D341Med (cell line): Measurements from ENCODE around the gene GAMT.
"Not testable (repeated sequence)": the region's sequence is repeated elsewhere in the genome, so short reads cannot be mapped to it uniquely, and the experiment has no call there.

Source experiments
- DNase-seq: peaks from one replicate; pipeline ENCODE4 v3.0.0; 2012; ENCODE audit warnings: low spot score

Gene GAMT

GRCh38 chr19:1433119-1434039 lies 32.0 kb upstream of the GAMT start:
- DNase-seq, result no peak

GRCh38 chr19:1432507-1432887 lies 31.2 kb upstream of the GAMT start:
- no peak for DNase-seq

- no peak for DNase-seq
These were observed 30.6 kb upstream of the GAMT start for GRCh38 chr19:1431759-1432506.

- no peak for DNase-seq
These were observed 28.9 kb upstream of the GAMT start for GRCh38 chr19:1430246-1430645.

GRCh38 chr19:1429750-1430149 lies 28.4 kb upstream of the GAMT start:
- DNase-seq, result no peak

- DNase-seq, result no peak
These were observed 27.5 kb upstream of the GAMT start for GRCh38 chr19:1428738-1429391.

- DNase-seq, result no peak
These were observed 26.0 kb upstream of the GAMT start for GRCh38 chr19:1427221-1427920.

GRCh38 chr19:1426736-1427135 lies 25.4 kb upstream of the GAMT start:
- no peak for DNase-seq

- no peak for DNase-seq
These were observed 24.6 kb upstream of the GAMT start for GRCh38 chr19:1425902-1426301.

GRCh38 chr19:1425102-1425837 lies 23.9 kb upstream of the GAMT start:
- no peak for DNase-seq

- DNase-seq, result no peak
These were observed 23.0 kb upstream of the GAMT start for GRCh38 chr19:1424192-1424955.

- DNase-seq, result no peak
These were observed 22.3 kb upstream of the GAMT start for GRCh38 chr19:1423436-1424191.

GRCh38 chr19:1422943-1423342 lies 21.6 kb upstream of the GAMT start:
- DNase-seq, result no peak

- no peak for DNase-seq
These were observed 21.0 kb upstream of the GAMT start for GRCh38 chr19:1422360-1422759.

GRCh38 chr19:1421958-1422305 lies 20.6 kb upstream of the GAMT start:
- no peak for DNase-seq

GRCh38 chr19:1421218-1421957 lies 20.0 kb upstream of the GAMT start:
- no peak for DNase-seq

GRCh38 chr19:1420590-1420989 lies 19.2 kb upstream of the GAMT start:
- DNase-seq, result no peak

- DNase-seq, result not testable (repeated sequence)
These were observed 18.7 kb upstream of the GAMT start for GRCh38 chr19:1420085-1420484.
